GM23338 (cell line): ENCODE results near the gene IL16. TPM values are rescaled to one million over a fixed set of nuclear protein-coding genes. Genes with fewer than 3 reads are reported as not detected.

Experiments used
- ATAC-seq: fragments of 200-7000 bp; cut with Tn5 transposase; 3 replicates; pipeline ENCODE4 v1.9.1; 2020
- DNase-seq: peaks from one replicate; pipeline ENCODE4 v3.0.0-alpha.2; 2015; ENCODE audit warnings: low spot score
- H2AFZ ChIP-seq: fragments of 200-600 bp; sonication (generic); 2 replicates; pipeline ENCODE4 v1.8.0; 2016; ENCODE audit warnings: antibody characterized with exemption, mild to moderate bottlenecking, moderate library complexity
- H3F3A ChIP-seq: fragments of 200-600 bp; sonication (generic); replicated peaks from 2 replicates; pipeline ENCODE4 v1.8.0; 2017; ENCODE audit warnings: antibody characterized with exemption, mixed run types, low read depth
- H3K27ac ChIP-seq: fragments of 200-600 bp; sonication (generic); 2 replicates; pipeline ENCODE4 v1.6.1; 2016; ENCODE audit warnings: low read depth
- H3K27me3 ChIP-seq: fragments of 200-600 bp; sonication (generic); 2 replicates; pipeline ENCODE4 v1.8.0; 2016; ENCODE audit warnings: mild to moderate bottlenecking, mixed run types, moderate library complexity; ENCODE audit not compliant: insufficient read depth
- H3K36me3 ChIP-seq: fragments of 200-600 bp; sonication (generic); 2 replicates; pipeline ENCODE4 v1.8.0; 2016; ENCODE audit warnings: mild to moderate bottlenecking; ENCODE audit not compliant: insufficient read depth
- H3K4me1 ChIP-seq: fragments of 200-600 bp; sonication (generic); 2 replicates; pipeline ENCODE4 v1.8.0; 2016; ENCODE audit warnings: mild to moderate bottlenecking, moderate library complexity; ENCODE audit not compliant: insufficient read depth
- H3K4me2 ChIP-seq: fragments of 200-600 bp; sonication (generic); 2 replicates; pipeline ENCODE4 v1.7.1; 2017; ENCODE audit warnings: mixed run types
- H3K4me3 ChIP-seq: fragments of 200-600 bp; sonication (generic); 2 replicates; pipeline ENCODE4 v1.6.1; 2016; ENCODE audit warnings: mixed run types
- H3K79me2 ChIP-seq: fragments of 200-600 bp; sonication (generic); replicated peaks from 2 replicates; pipeline ENCODE4 v1.8.0; 2017; ENCODE audit warnings: mild to moderate bottlenecking; ENCODE audit not compliant: insufficient read depth
- H3K9me2 ChIP-seq: fragments of 200-600 bp; sonication (generic); 2 replicates; pipeline ENCODE4 v1.8.0; 2017; ENCODE audit not compliant: insufficient read depth
- H4K20me1 ChIP-seq: fragments of 200-600 bp; sonication (generic); replicated peaks from 2 replicates; pipeline ENCODE4 v1.8.0; 2017; ENCODE audit warnings: mild to moderate bottlenecking; ENCODE audit not compliant: insufficient read depth
- H3K27ac Mint-ChIP-seq: 2 replicates; pipeline ENCODE4 v1.8.0; 2020; ENCODE audit warnings: inconsistent platforms, mild to moderate bottlenecking, moderate library complexity, mixed read lengths
- H3K27me3 Mint-ChIP-seq: 3 replicates; pipeline ENCODE4 v1.8.0; 2022; ENCODE audit warnings: low read depth, mild to moderate bottlenecking, moderate library complexity, mixed read lengths, inconsistent platforms; ENCODE audit not compliant: insufficient read depth, poor library complexity
- H3K36me3 Mint-ChIP-seq: 3 replicates; pipeline ENCODE4 v1.8.0; 2021; ENCODE audit warnings: low read depth, mild to moderate bottlenecking, inconsistent platforms, moderate library complexity, mixed read lengths
- H3K4me1 Mint-ChIP-seq: 3 replicates; pipeline ENCODE4 v1.8.0; 2020; ENCODE audit warnings: mild to moderate bottlenecking, inconsistent platforms, mixed read lengths
- H3K4me3 Mint-ChIP-seq: 3 replicates; pipeline ENCODE4 v1.8.0; 2021; ENCODE audit warnings: moderate library complexity, mild to moderate bottlenecking, inconsistent platforms, mixed read lengths
- H3K9me3 Mint-ChIP-seq: 3 replicates; pipeline ENCODE4 v1.8.0; 2020; ENCODE audit warnings: moderate library complexity, mild to moderate bottlenecking, inconsistent platforms, mixed read lengths
- CREB1 ChIP-seq: fragments of 250-450 bp; sonication (Bioruptor Pico); IDR thresholded peaks from 2 replicates; pipeline ENCODE4 v1.5.0; 2020; ENCODE audit warnings: low read depth, mild to moderate bottlenecking, moderate library complexity
- ETS1 ChIP-seq: IDR thresholded peaks from 2 replicates; pipeline ENCODE4 v1.6.1; 2016; ENCODE audit warnings: antibody characterized with exemption
- EZH2 ChIP-seq: fragments of 200-600 bp; sonication (generic); IDR thresholded peaks from one replicate; pipeline ENCODE4 v1.8.0; 2017; ENCODE audit warnings: antibody characterized with exemption, mild to moderate bottlenecking, low read depth; ENCODE audit not compliant: unreplicated experiment
- EZH2phosphoT487 ChIP-seq: fragments of 200-600 bp; sonication (generic); IDR thresholded peaks from one replicate; pipeline ENCODE4 v1.8.1; 2018; ENCODE audit warnings: antibody characterized with exemption; ENCODE audit not compliant: unreplicated experiment
- NANOG ChIP-seq: IDR thresholded peaks from 2 replicates; pipeline ENCODE4 v1.6.1; 2016; ENCODE audit warnings: antibody characterized with exemption, borderline replicate concordance
- POLR2AphosphoS5 ChIP-seq: IDR thresholded peaks from 2 replicates; pipeline ENCODE4 v1.6.1; 2016; ENCODE audit warnings: antibody characterized with exemption, low read depth
- STAT1 ChIP-seq: IDR thresholded peaks from one replicate; pipeline ENCODE4 v1.6.1; 2016; ENCODE audit warnings: antibody characterized with exemption; ENCODE audit not compliant: unreplicated experiment
- ZNF114 ChIP-seq: fragments of 250-450 bp; sonication (Bioruptor Pico); IDR thresholded peaks from 2 replicates; pipeline ENCODE4 v1.5.0; 2020; ENCODE audit warnings: mild to moderate bottlenecking, moderate library complexity
- ZNF331 ChIP-seq: fragments of 250-450 bp; sonication (Bioruptor Pico); IDR thresholded peaks from 2 replicates; pipeline ENCODE4 v1.5.0; 2020; ENCODE audit warnings: low read depth, mild to moderate bottlenecking, moderate library complexity
- ZNF462 ChIP-seq: fragments of 250-450 bp; sonication (Bioruptor Pico); IDR thresholded peaks from 2 replicates; pipeline ENCODE4 v1.5.0; 2020; ENCODE audit warnings: mild to moderate bottlenecking, moderate library complexity
- polyA plus RNA-seq: library from polyadenylated mRNA; unstranded; fragments of >200 nt; fragmentation: Nextera tagmentation; extraction: Ambion mirVana; gene quantifications from 2 replicates; pipeline ENCODE4 v1.2.1, GENCODE V29; 2016
- total RNA-seq: library from RNA; depleted of rRNA; stranded (reverse); fragments of >200 nt; shearing (Covaris generic); gene quantifications from 2 replicates; pipeline ENCODE4 v1.2.3, GENCODE V29; 2014

Gene IL16
- total and polyA plus RNA-seq, 2 experiments from 2014 or later = 0.29 TPM; not detected in 1

- no peak overlapping the region for H3K4me3 Mint-ChIP-seq
- no peaks in the 10 kb centered on the region for H3K9me2 ChIP-seq
- no peaks in the 10 kb centered on the region for H4K20me1 ChIP-seq
- H3K4me1 Mint-ChIP-seq = peaks cover 5% of the 10 kb centered on the region; the same call in 2 of the 3 replicates
- H3K27ac ChIP-seq = no peak overlapping the region
- H3K4me1 ChIP-seq = peaks cover 4% of the 10 kb centered on the region; the same call in 1 of the 2 replicates
- H3K27ac Mint-ChIP-seq = no peak overlapping the region
- H3F3A ChIP-seq = no peaks in the 10 kb centered on the region
- peaks cover 14% of the 10 kb centered on the region for H3K36me3 Mint-ChIP-seq
- no peaks in the 10 kb centered on the region; the same call in 1 of the 2 replicates for H3K36me3 ChIP-seq
- DNase-seq = no peak
- H3K27me3 Mint-ChIP-seq = peaks cover 6% of the 10 kb centered on the region
- peaks cover 29% of the 10 kb centered on the region for H3K9me3 Mint-ChIP-seq
- no peaks in the 10 kb centered on the region for H3K27me3 ChIP-seq
- H3K79me2 ChIP-seq = no peaks in the 10 kb centered on the region
- H3K4me2 ChIP-seq = no peak overlapping the region
- no peak for ATAC-seq
- TF ChIP-seq STAT1 (no peak), ZNF462 (CRISPR knock-in tag) (no peak)
- H2AFZ ChIP-seq = no peak overlapping the region
- H3K4me3 ChIP-seq = no peak overlapping the region
Observed at GRCh38 chr15:81279621-81280485, 83.2 kb downstream of the IL16 start.

GRCh38 chr15:81280696-81281455, 84.2 kb downstream of the IL16 start:
- DNase-seq = no peak
- TF ChIP-seq EZH2phosphoT487 (no peak), EZH2 (no peak), ZNF114 (CRISPR knock-in tag) (no peak), ETS1 (no peak), CREB1 (no peak), POLR2AphosphoS5 (no peak), ZNF331 (no peak), NANOG (no peak)

More at GRCh38 chr15:81280696-81281455, 84.2 kb downstream of the IL16 start:
- Histone ChIP-seq H3K36me3 (no peaks in the 10 kb centered on the region; the same call in 1 of the 2 replicates), H4K20me1 (no peaks in the 10 kb centered on the region), H3K4me1 (no peaks in the 10 kb centered on the region), H2AFZ (no peak overlapping the region), H3K4me3 (no peak overlapping the region), H3K27me3 (no peaks in the 10 kb centered on the region), H3K27ac (no peak overlapping the region), H3K79me2 (no peaks in the 10 kb centered on the region), H3K9me2 (no peaks in the 10 kb centered on the region), H3K4me2 (no peak overlapping the region), H3F3A (no peaks in the 10 kb centered on the region)
- Mint-ChIP-seq H3K9me3 (peaks cover 29% of the 10 kb centered on the region), H3K4me1 (no peaks in the 10 kb centered on the region), H3K27ac (no peak overlapping the region), H3K4me3 (no peak overlapping the region), H3K27me3 (peaks cover 5% of the 10 kb centered on the region), H3K36me3 (peaks cover 14% of the 10 kb centered on the region)
- no peak for ATAC-seq
